Nephron progenitor cell (in vitro differentiated cells): Measurements from ENCODE around the gene LTBP1.

ENCODE experiments used
- DNase-seq: peaks from one replicate; pipeline ENCODE4 v3.0.0; 2021
- H3K27ac Mint-ChIP-seq: 2 replicates; pipeline ENCODE4 v1.8.0; 2021; ENCODE audit warnings: mild to moderate bottlenecking, moderate library complexity, mixed read lengths
- H3K27me3 Mint-ChIP-seq: 2 replicates; pipeline ENCODE4 v1.8.0; 2021; ENCODE audit warnings: mild to moderate bottlenecking, low read depth, mixed read lengths; ENCODE audit not compliant: poor library complexity
- H3K36me3 Mint-ChIP-seq: 2 replicates; pipeline ENCODE4 v1.8.0; 2021; ENCODE audit warnings: low read depth, mixed read lengths
- H3K4me1 Mint-ChIP-seq: 2 replicates; pipeline ENCODE4 v1.8.0; 2021; ENCODE audit warnings: mixed read lengths
- H3K4me3 Mint-ChIP-seq: 2 replicates; pipeline ENCODE4 v1.8.0; 2021; ENCODE audit warnings: mild to moderate bottlenecking, moderate library complexity, mixed read lengths
- H3K9me3 Mint-ChIP-seq: 2 replicates; pipeline ENCODE4 v1.8.0; 2021; ENCODE audit warnings: mild to moderate bottlenecking, moderate library complexity, mixed read lengths
- TF ChIP-seq, protein P1 (sequence below): fragments of 200-600 bp; sonication (generic); IDR thresholded peaks from 2 replicates; pipeline ENCODE4 v1.5.0; 2021; ENCODE audit warnings: antibody characterized with exemption

Gene LTBP1

GRCh38 chr2:33005057-33005456 lies 58.3 kb downstream of the LTBP1 start:
- Mint-ChIP-seq H3K4me1 (peaks cover 5% of the 10 kb centered on the region), H3K9me3 (no peaks in the 10 kb centered on the region), H3K4me3 (no peak overlapping the region), H3K36me3 (no peaks in the 10 kb centered on the region), H3K27ac (no peak overlapping the region), H3K27me3 (peaks cover 8% of the 10 kb centered on the region)
- TF ChIP-seq, protein P1, sequence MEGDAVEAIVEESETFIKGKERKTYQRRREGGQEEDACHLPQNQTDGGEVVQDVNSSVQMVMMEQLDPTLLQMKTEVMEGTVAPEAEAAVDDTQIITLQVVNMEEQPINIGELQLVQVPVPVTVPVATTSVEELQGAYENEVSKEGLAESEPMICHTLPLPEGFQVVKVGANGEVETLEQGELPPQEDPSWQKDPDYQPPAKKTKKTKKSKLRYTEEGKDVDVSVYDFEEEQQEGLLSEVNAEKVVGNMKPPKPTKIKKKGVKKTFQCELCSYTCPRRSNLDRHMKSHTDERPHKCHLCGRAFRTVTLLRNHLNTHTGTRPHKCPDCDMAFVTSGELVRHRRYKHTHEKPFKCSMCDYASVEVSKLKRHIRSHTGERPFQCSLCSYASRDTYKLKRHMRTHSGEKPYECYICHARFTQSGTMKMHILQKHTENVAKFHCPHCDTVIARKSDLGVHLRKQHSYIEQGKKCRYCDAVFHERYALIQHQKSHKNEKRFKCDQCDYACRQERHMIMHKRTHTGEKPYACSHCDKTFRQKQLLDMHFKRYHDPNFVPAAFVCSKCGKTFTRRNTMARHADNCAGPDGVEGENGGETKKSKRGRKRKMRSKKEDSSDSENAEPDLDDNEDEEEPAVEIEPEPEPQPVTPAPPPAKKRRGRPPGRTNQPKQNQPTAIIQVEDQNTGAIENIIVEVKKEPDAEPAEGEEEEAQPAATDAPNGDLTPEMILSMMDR, result no peak
- DNase-seq, result no peak

- TF ChIP-seq, protein P1, result no peak
- H3K4me1 Mint-ChIP-seq, result peaks cover 10% of the 10 kb centered on the region
- peak overlapping the region; percentile 4 for H3K27ac Mint-ChIP-seq
- H3K36me3 Mint-ChIP-seq, result no peaks in the 10 kb centered on the region
- no peaks in the 10 kb centered on the region for H3K9me3 Mint-ChIP-seq
- no peak for DNase-seq
- no peak overlapping the region for H3K4me3 Mint-ChIP-seq
- peaks cover 3% of the 10 kb centered on the region for H3K27me3 Mint-ChIP-seq
These were observed 62.0 kb downstream of the LTBP1 start for GRCh38 chr2:33008716-33009115.

DNA sequence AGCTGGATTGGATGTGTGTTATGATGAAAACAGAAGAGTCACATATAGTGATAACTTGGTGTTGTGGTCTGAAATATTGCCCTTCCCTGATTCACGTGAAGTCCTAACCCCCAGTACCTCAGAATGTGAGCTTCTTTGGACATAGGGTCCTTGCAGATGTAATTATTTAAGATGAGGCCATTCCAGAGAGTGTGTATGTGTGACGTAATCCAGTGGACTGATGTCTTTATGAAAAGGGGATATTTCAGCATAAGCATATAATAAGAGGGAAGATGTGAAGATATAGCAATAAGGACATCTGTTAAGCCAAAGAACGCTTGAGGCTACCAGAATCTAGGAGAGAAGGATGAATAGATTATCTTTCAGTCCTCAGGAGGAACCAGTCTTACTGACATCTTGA lies 62.5 kb downstream of the LTBP1 start:
- no peaks in the 10 kb centered on the region for H3K9me3 Mint-ChIP-seq
- peaks cover 3% of the 10 kb centered on the region for H3K27me3 Mint-ChIP-seq
- H3K36me3 Mint-ChIP-seq, result peaks cover 2% of the 10 kb centered on the region
- TF ChIP-seq, protein P1, result no peak
- H3K4me3 Mint-ChIP-seq, result no peak overlapping the region
- H3K4me1 Mint-ChIP-seq, result peaks cover 15% of the 10 kb centered on the region
- peak overlapping the region; percentile 4 for H3K27ac Mint-ChIP-seq
- DNase-seq, result no peak

DNA sequence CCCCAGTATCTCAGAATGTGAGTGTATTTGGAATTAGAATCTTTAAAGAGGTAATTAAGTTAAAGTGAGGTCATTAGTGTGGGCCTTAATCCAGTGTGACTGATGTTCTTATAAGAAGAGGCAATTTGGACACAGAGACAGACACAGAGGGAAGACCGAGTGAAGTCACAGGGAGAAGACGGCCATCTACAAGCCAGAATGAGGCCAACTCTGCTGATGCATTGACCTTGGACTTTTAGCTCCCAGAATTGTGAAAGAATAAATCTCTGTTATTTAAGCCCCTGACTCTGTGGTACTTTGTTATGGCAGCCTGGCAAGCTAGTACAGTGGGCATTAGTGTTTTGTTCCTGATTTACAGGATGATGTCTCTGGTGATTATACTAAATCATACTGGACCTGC lies 64.6 kb downstream of the LTBP1 start:
- H3K27ac Mint-ChIP-seq, result no peak overlapping the region
- no peaks in the 10 kb centered on the region for H3K9me3 Mint-ChIP-seq
- H3K4me1 Mint-ChIP-seq, result peaks cover 36% of the 10 kb centered on the region
- peaks cover 3% of the 10 kb centered on the region for H3K27me3 Mint-ChIP-seq
- H3K4me3 Mint-ChIP-seq, result no peak overlapping the region
- DNase-seq, result no peak
- TF ChIP-seq, protein P1, result no peak
- peaks cover 3% of the 10 kb centered on the region for H3K36me3 Mint-ChIP-seq

- Mint-ChIP-seq H3K27ac (no peak overlapping the region), H3K4me3 (no peak overlapping the region), H3K9me3 (no peaks in the 10 kb centered on the region), H3K4me1 (peaks cover 38% of the 10 kb centered on the region), H3K27me3 (peaks cover 3% of the 10 kb centered on the region), H3K36me3 (peaks cover 3% of the 10 kb centered on the region)
- DNase-seq, result no peak
- TF ChIP-seq, protein P1, result no peak
These were observed 65.2 kb downstream of the LTBP1 start for GRCh38 chr2:33011941-33012340.

- peaks cover 3% of the 10 kb centered on the region for H3K27me3 Mint-ChIP-seq
- H3K27ac Mint-ChIP-seq, result peak overlapping the region; percentile 86
- H3K36me3 Mint-ChIP-seq, result peaks cover 3% of the 10 kb centered on the region
- H3K4me1 Mint-ChIP-seq, result peaks cover 47% of the 10 kb centered on the region
- DNase-seq, result no peak
- H3K9me3 Mint-ChIP-seq, result no peaks in the 10 kb centered on the region
- H3K4me3 Mint-ChIP-seq, result no peak overlapping the region
- TF ChIP-seq, protein P1, result no peak
These were observed 66.9 kb downstream of the LTBP1 start for GRCh38 chr2:33013684-33014110.
